Activated CD4-positive, alpha-beta T cell treated with anti-CD3 and anti-CD28 coated beads, Interleukin-2, Interleukin-4, amounts not matched to agents 100 ng/mL and 50 ng/mL, durations not matched to agents 16 hours and 8 hours (primary cell): ENCODE data around the gene CGGBP1.
A peak's percentile ranks its signal among the peaks of the same experiment; 100 is the strongest.

ENCODE experiments used
- DNase-seq: peaks from one replicate; pipeline ENCODE4 v3.0.0-alpha.2; 2020; ENCODE audit warnings: low spot score

Gene CGGBP1

GRCh38 chr3:88058581-88059379 is at the start of gene CGGBP1, which contains the start of gene ZNF654:
TSS of gene CGGBP1 (minus strand) at chr3:88059005. CDS start at chr3:88055976, 3,029 bp downstream.
TSS of gene ZNF654 (plus strand) at chr3:88059255. CDS start at chr3:88059320, 65 bp downstream.
- peak; percentile 99 for DNase-seq

- DNase-seq, result no peak
Measured at GRCh38 chr3:88105325-88105724, 46.5 kb upstream of the CGGBP1 start.

- no peak for DNase-seq
Measured at GRCh38 chr3:88101142-88101541, 42.3 kb upstream of the CGGBP1 start.

GRCh38 chr3:88093266-88093665 is 34.5 kb upstream of the CGGBP1 start:
- DNase-seq, result no peak

GRCh38 chr3:88092270-88092669 is 33.5 kb upstream of the CGGBP1 start:
- DNase-seq, result no peak

GRCh38 chr3:88090681-88091080 is 31.9 kb upstream of the CGGBP1 start:
- no peak for DNase-seq

GRCh38 chr3:88084097-88084501 is 25.3 kb upstream of the CGGBP1 start:
- no peak for DNase-seq

GRCh38 chr3:88082854-88083253 is 24.0 kb upstream of the CGGBP1 start:
- no peak for DNase-seq

- no peak for DNase-seq
Measured at GRCh38 chr3:88078932-88079331, 20.1 kb upstream of the CGGBP1 start.

- no peak for DNase-seq
Measured at GRCh38 chr3:88076712-88077111, 17.9 kb upstream of the CGGBP1 start.

GRCh38 chr3:88075497-88075896 is 16.7 kb upstream of the CGGBP1 start:
- DNase-seq, result no peak

- no peak for DNase-seq
Measured at GRCh38 chr3:88075072-88075471, 16.3 kb upstream of the CGGBP1 start.

GRCh38 chr3:88061746-88062145 is 2.9 kb upstream of the CGGBP1 start:
- no peak for DNase-seq

GRCh38 chr3:88059380-88060170 is 770 bp upstream of the CGGBP1 start:
- no peak for DNase-seq

GRCh38 chr3:88058306-88058580 is 562 bp downstream of the CGGBP1 start:
- DNase-seq, result no peak

- DNase-seq, result no peak
Measured at GRCh38 chr3:88057630-88058305, 1.0 kb downstream of the CGGBP1 start.

GRCh38 chr3:88046766-88047165 is 12.0 kb downstream of the CGGBP1 start:
- no peak for DNase-seq

- no peak for DNase-seq
Measured at GRCh38 chr3:88044411-88044810, 14.4 kb downstream of the CGGBP1 start.

GRCh38 chr3:88041005-88041404 is 17.8 kb downstream of the CGGBP1 start:
- DNase-seq, result no peak

- DNase-seq, result no peak
Measured at GRCh38 chr3:88040529-88040928, 18.3 kb downstream of the CGGBP1 start.

- no peak for DNase-seq
Measured at GRCh38 chr3:88038566-88038965, 20.2 kb downstream of the CGGBP1 start.

- DNase-seq, result no peak
Measured at GRCh38 chr3:88036221-88036620, 22.6 kb downstream of the CGGBP1 start.
